Colonic mucosa (tissue), 4 donors: ENCODE results near the gene PHACTR1. TPM values are rescaled to one million over a fixed set of nuclear protein-coding genes. Genes with fewer than 3 reads are reported as not detected.

ENCODE experiments used
- DNase-seq: peaks from one replicate; pipeline ENCODE4 v3.0.0-alpha.2; 2020
- H3K27ac ChIP-seq: fragments of 200-600 bp; one replicate; pipeline ENCODE4 v1.8.0; 2021
- H3K27me3 ChIP-seq: fragments of 200-600 bp; one replicate; pipeline ENCODE4 v1.8.0; 2021
- H3K36me3 ChIP-seq: fragments of 200-600 bp; one replicate; pipeline ENCODE4 v1.8.0; 2021
- H3K4me1 ChIP-seq: fragments of 200-600 bp; one replicate; pipeline ENCODE4 v1.8.0; 2021; ENCODE audit warnings: mild to moderate bottlenecking
- H3K4me3 ChIP-seq: fragments of 200-600 bp; one replicate; pipeline ENCODE4 v1.8.0; 2021
- H3K9ac ChIP-seq, 2 donors: one replicate each; pipeline ENCODE4 v1.7.0; 2013; ENCODE audit warnings: control low read depth in 2 of 2, low read depth in 2 of 2, low read length in 2 of 2
- H3K9me3 ChIP-seq: fragments of 200-600 bp; one replicate; pipeline ENCODE4 v1.8.0; 2021
- CTCF ChIP-seq: fragments of 200-600 bp; IDR thresholded peaks from one replicate; pipeline ENCODE4 v1.8.0; 2022; ENCODE audit warnings: antibody characterized with exemption, mild to moderate bottlenecking
- intact Hi-C: fragments of 100-400 bp; cut with DNase I; formaldehyde crosslinking; loops from one replicate; pipeline ENCODE4 v1.14.1; 2022
- total RNA-seq, 2 donors: library from RNA; stranded (reverse); fragmentation: NEBNext Ultra II Directional in 1 of 2; extraction: Animal tissue kit (Norgen Biotek cat#: 25700) in 1 of 2; gene quantifications; one replicate each; pipeline ENCODE4 v1.2.1, GENCODE V29; 2021
- donor health status: healthy.
- donor health status: DM: no; HTN: no; CAD: no.
- donor health status: DM: no; HTN: no; CAD: no.

PHACTR1 gene
- total RNA-seq, 2 donors from 2014 or later, result 1.7 to 2.2 TPM

GRCh38 chr6:12698298-12698697, 18.3 kb upstream of the PHACTR1 start:
- no peaks in the 10 kb centered on the region for H3K9me3 ChIP-seq

GRCh38 chr6:12704946-12705345, 11.6 kb upstream of the PHACTR1 start:
- DNase-seq, result no peak
- Histone ChIP-seq H3K9me3 (no peaks in the 10 kb centered on the region), H3K27me3 (no peaks in the 10 kb centered on the region), H3K4me3 (no peak overlapping the region), H3K27ac (no peak overlapping the region), H3K4me1 (no peaks in the 10 kb centered on the region), H3K36me3 (no peaks in the 10 kb centered on the region), H3K9ac (no peak overlapping the region)
- intact Hi-C loops, result no loop called here
- no peak for TF ChIP-seq CTCF

More at GRCh38 chr6:12698298-12698697, 18.3 kb upstream of the PHACTR1 start:
- intact Hi-C loops, result no loop called here
- no peak overlapping the region for H3K9ac ChIP-seq
- no peak overlapping the region for H3K27ac ChIP-seq
- TF ChIP-seq CTCF, result no peak
- no peaks in the 10 kb centered on the region for H3K36me3 ChIP-seq
- no peaks in the 10 kb centered on the region for H3K27me3 ChIP-seq
- DNase-seq, result no peak
- H3K4me3 ChIP-seq, result no peak overlapping the region
- H3K4me1 ChIP-seq, result no peaks in the 10 kb centered on the region

GRCh38 chr6:12709116-12709515, 7.5 kb upstream of the PHACTR1 start:
- Histone ChIP-seq H3K27me3 (no peaks in the 10 kb centered on the region), H3K4me1 (no peaks in the 10 kb centered on the region), H3K36me3 (no peaks in the 10 kb centered on the region), H3K9ac (no peak overlapping the region), H3K27ac (no peak overlapping the region), H3K9me3 (no peaks in the 10 kb centered on the region), H3K4me3 (no peak overlapping the region)
- intact Hi-C loops, result no loop called here
- DNase-seq, result no peak
- TF ChIP-seq CTCF, result no peak

GRCh38 chr6:12709556-12710232, 6.9 kb upstream of the PHACTR1 start:
- no peak overlapping the region for H3K4me3 ChIP-seq
- no peaks in the 10 kb centered on the region for H3K27me3 ChIP-seq
- intact Hi-C loops, result no loop called here
- no peak for TF ChIP-seq CTCF
- H3K9me3 ChIP-seq, result no peaks in the 10 kb centered on the region
- no peak overlapping the region for H3K27ac ChIP-seq
- no peaks in the 10 kb centered on the region for H3K4me1 ChIP-seq
- DNase-seq, result no peak
- H3K36me3 ChIP-seq, result no peaks in the 10 kb centered on the region
- H3K9ac ChIP-seq, result no peak overlapping the region

GRCh38 chr6:12710921-12711320, 5.6 kb upstream of the PHACTR1 start:
- no peak overlapping the region for H3K9ac ChIP-seq
- H3K4me3 ChIP-seq, result no peak overlapping the region
- H3K27ac ChIP-seq, result no peak overlapping the region
- H3K4me1 ChIP-seq, result no peaks in the 10 kb centered on the region
- TF ChIP-seq CTCF, result no peak
- no peaks in the 10 kb centered on the region for H3K9me3 ChIP-seq
- no peaks in the 10 kb centered on the region for H3K36me3 ChIP-seq
- intact Hi-C loops, result no loop called here
- no peak for DNase-seq
- no peaks in the 10 kb centered on the region for H3K27me3 ChIP-seq
